HCT116 (cell line): ENCODE results near the gene PDE6C.

Source experiments
- ATF3 ChIP-seq: IDR thresholded peaks from 2 replicates; pipeline ENCODE4 v1.6.1; 2012
- CTCF ChIP-seq, 3 experiments: fragments of 200-600 bp in 1 of 3; sonication (generic) in 1 of 3; IDR thresholded peaks in 2 of 3; conservative IDR thresholded peaks in 1 of 3; 2 replicates each; pipeline ENCODE4 v1.5.1; 2012 to 2017; ENCODE audit warnings: low read depth in 2 of 3, low read length in 2 of 3, antibody characterized with exemption in 1 of 3, borderline replicate concordance in 1 of 3, control low read depth in 1 of 3, mild to moderate bottlenecking in 1 of 3, mixed read lengths in 1 of 3, mixed run types in 1 of 3, moderate library complexity in 1 of 3; ENCODE audit not compliant: insufficient read depth in 1 of 3
- FOSL1 ChIP-seq: IDR thresholded peaks from 2 replicates; pipeline ENCODE4 v1.6.1; 2012; ENCODE audit warnings: low read depth
- RAD21 ChIP-seq: IDR thresholded peaks from 2 replicates; pipeline ENCODE4 v1.6.1; 2012; ENCODE audit warnings: low read depth, mild to moderate bottlenecking
- SIN3A ChIP-seq: IDR thresholded peaks from 2 replicates; pipeline ENCODE4 v1.6.1; 2012; ENCODE audit warnings: low read depth
- SRF ChIP-seq: IDR thresholded peaks from 2 replicates; pipeline ENCODE4 v1.6.1; 2012; ENCODE audit warnings: low read depth
- YY1 ChIP-seq: IDR thresholded peaks from 2 replicates; pipeline ENCODE4 v1.6.1; 2011; ENCODE audit warnings: low read length, low read depth, moderate library complexity, mild to moderate bottlenecking; ENCODE audit not compliant: insufficient replicate concordance; ENCODE audit errors: extremely low read depth

GRCh38 chr10:93599335-93599734 lies 13.0 kb upstream of the PDE6C start:
- TF ChIP-seq YY1, result no peak
- TF ChIP-seq CTCF (IDR thresholded peaks at IDR 0.05 in 2 of 3, conservative IDR thresholded peaks at IDR 0.05 in 1 of 3; ENCODE audit: borderline replicate concordance in 1 of 3, insufficient read depth in 1 of 3, low read depth in 2 of 3, low read length in 2 of 3), result no peak
- no peak for TF ChIP-seq SIN3A
- TF ChIP-seq RAD21, result no peak
- no peak for TF ChIP-seq ATF3
- no peak for TF ChIP-seq SRF
- no peak for TF ChIP-seq FOSL1
